Loucy (cell line): ENCODE data around the gene C16orf96.

Source experiments
- H2AFZ ChIP-seq: fragments of 200-600 bp; sonication (generic); 2 replicates; pipeline ENCODE4 v1.6.0; 2016; ENCODE audit warnings: antibody characterized with exemption, mild to moderate bottlenecking, low read length, moderate library complexity
- H3F3A ChIP-seq: fragments of 200-600 bp; 2 replicates; pipeline ENCODE4 v1.6.0; 2016; ENCODE audit warnings: antibody characterized with exemption, low read depth, mild to moderate bottlenecking
- H3K27me3 ChIP-seq: fragments of 200-600 bp; sonication (generic); 2 replicates; pipeline ENCODE4 v1.6.1; 2014; ENCODE audit warnings: low read length, mild to moderate bottlenecking; ENCODE audit not compliant: insufficient read depth, poor library complexity, severe bottlenecking
- H3K36me3 ChIP-seq: fragments of 200-600 bp; sonication (generic); 2 replicates; pipeline ENCODE4 v1.6.1; 2016; ENCODE audit warnings: low read length; ENCODE audit not compliant: insufficient read depth
- H3K4me1 ChIP-seq: fragments of 200-600 bp; sonication (generic); 2 replicates; pipeline ENCODE4 v1.5.1; 2014; ENCODE audit warnings: low read length, mild to moderate bottlenecking; ENCODE audit not compliant: insufficient read depth, poor library complexity, severe bottlenecking
- H3K4me2 ChIP-seq: fragments of 200-600 bp; sonication (generic); 2 replicates; pipeline ENCODE4 v1.6.0; 2014; ENCODE audit warnings: antibody characterized with exemption, low read length, low read depth, mild to moderate bottlenecking; ENCODE audit not compliant: poor library complexity, severe bottlenecking
- H3K4me3 ChIP-seq: fragments of 200-600 bp; sonication (generic); 2 replicates; pipeline ENCODE4 v1.5.1; 2014; ENCODE audit warnings: low read length, mild to moderate bottlenecking, mixed read lengths; ENCODE audit not compliant: poor library complexity, severe bottlenecking
- H3K79me2 ChIP-seq: fragments of 200-600 bp; sonication (generic); 2 replicates; pipeline ENCODE4 v1.6.1; 2014; ENCODE audit warnings: low read length; ENCODE audit not compliant: insufficient read depth
- H3K9ac ChIP-seq: fragments of 200-600 bp; sonication (generic); 2 replicates; pipeline ENCODE4 v1.6.0; 2014; ENCODE audit warnings: mild to moderate bottlenecking, low read depth, low read length, moderate library complexity; ENCODE audit not compliant: poor library complexity, severe bottlenecking
- H3K9me2 ChIP-seq: fragments of 200-600 bp; sonication (generic); replicated peaks from 2 replicates; pipeline ENCODE4 v1.6.1; 2016; ENCODE audit warnings: low read depth, low read length, mixed read lengths
- H3K9me3 ChIP-seq: fragments of 200-600 bp; sonication (generic); 2 replicates; pipeline ENCODE4 v1.6.1; 2014; ENCODE audit warnings: mild to moderate bottlenecking, antibody characterized with exemption, low read length, low read depth; ENCODE audit not compliant: insufficient read depth
- H4K20me1 ChIP-seq: fragments of 200-600 bp; sonication (generic); 2 replicates; pipeline ENCODE4 v1.6.0; 2014; ENCODE audit warnings: antibody characterized with exemption, low read length, mild to moderate bottlenecking; ENCODE audit not compliant: insufficient read depth, poor library complexity, severe bottlenecking
- EZH2phosphoT487 ChIP-seq: fragments of 200-600 bp; IDR thresholded peaks from 2 replicates; pipeline ENCODE4 v1.6.1; 2018; ENCODE audit warnings: antibody characterized with exemption, mild to moderate bottlenecking, moderate library complexity, borderline replicate concordance
- TF ChIP-seq, protein P1 (sequence below): fragments of 200-600 bp; sonication (generic); conservative IDR thresholded peaks from 2 replicates; pipeline ENCODE4 v1.5.1; 2014; ENCODE audit warnings: mild to moderate bottlenecking, antibody characterized with exemption, low read length

C16orf96 gene

GRCh38 chr16:4602331-4602730 lies 46.2 kb downstream of the C16orf96 start:
- H3F3A ChIP-seq: no peaks in the 10 kb centered on the region
- H3K4me1 ChIP-seq: no peaks in the 10 kb centered on the region
- TF ChIP-seq, protein P1, sequence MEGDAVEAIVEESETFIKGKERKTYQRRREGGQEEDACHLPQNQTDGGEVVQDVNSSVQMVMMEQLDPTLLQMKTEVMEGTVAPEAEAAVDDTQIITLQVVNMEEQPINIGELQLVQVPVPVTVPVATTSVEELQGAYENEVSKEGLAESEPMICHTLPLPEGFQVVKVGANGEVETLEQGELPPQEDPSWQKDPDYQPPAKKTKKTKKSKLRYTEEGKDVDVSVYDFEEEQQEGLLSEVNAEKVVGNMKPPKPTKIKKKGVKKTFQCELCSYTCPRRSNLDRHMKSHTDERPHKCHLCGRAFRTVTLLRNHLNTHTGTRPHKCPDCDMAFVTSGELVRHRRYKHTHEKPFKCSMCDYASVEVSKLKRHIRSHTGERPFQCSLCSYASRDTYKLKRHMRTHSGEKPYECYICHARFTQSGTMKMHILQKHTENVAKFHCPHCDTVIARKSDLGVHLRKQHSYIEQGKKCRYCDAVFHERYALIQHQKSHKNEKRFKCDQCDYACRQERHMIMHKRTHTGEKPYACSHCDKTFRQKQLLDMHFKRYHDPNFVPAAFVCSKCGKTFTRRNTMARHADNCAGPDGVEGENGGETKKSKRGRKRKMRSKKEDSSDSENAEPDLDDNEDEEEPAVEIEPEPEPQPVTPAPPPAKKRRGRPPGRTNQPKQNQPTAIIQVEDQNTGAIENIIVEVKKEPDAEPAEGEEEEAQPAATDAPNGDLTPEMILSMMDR: no peak
- TF ChIP-seq EZH2phosphoT487: no peak
- H4K20me1 ChIP-seq: no peaks in the 10 kb centered on the region
- no peak overlapping the region for H2AFZ ChIP-seq
- no peaks in the 10 kb centered on the region for H3K36me3 ChIP-seq
- no peaks in the 10 kb centered on the region for H3K27me3 ChIP-seq
- no peak overlapping the region for H3K4me3 ChIP-seq
- no peak overlapping the region for H3K4me2 ChIP-seq
- H3K9me3 ChIP-seq: no peaks in the 10 kb centered on the region
- H3K79me2 ChIP-seq: no peaks in the 10 kb centered on the region
- no peak overlapping the region for H3K9ac ChIP-seq
- H3K9me2 ChIP-seq: no peaks in the 10 kb centered on the region

DNA sequence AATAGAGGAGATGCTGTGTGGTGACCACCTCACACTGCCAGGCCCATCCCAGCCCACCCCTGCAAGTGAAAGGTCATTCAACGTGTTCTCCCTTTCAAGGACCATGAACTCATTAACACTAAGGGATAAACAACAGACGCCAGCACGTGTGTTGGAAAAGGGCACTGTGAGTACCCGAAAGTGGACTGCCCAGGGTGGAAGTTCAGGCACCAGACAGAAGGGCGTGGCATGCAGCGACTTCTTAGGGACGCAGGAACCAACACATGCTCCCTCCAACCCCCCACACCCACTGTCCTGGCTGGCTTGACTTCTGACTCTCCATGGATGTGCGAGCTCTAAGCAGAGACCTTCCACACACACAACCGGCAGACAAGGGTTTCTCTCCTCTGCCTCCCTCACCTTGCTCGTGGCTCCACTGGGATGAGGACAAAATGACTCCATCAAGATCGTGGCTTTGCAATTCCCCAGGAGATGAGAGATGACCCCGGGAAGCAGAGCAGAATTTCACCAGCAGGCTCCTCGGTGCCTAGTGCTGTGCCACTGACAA lies 47.6 kb downstream of the C16orf96 start:
- H4K20me1 ChIP-seq: no peaks in the 10 kb centered on the region
- TF ChIP-seq, protein P1: no peak
- no peak for TF ChIP-seq EZH2phosphoT487
- no peaks in the 10 kb centered on the region for H3K79me2 ChIP-seq
- no peak overlapping the region for H3K9ac ChIP-seq
- no peaks in the 10 kb centered on the region for H3K9me2 ChIP-seq
- no peak overlapping the region for H2AFZ ChIP-seq
- no peak overlapping the region for H3K4me3 ChIP-seq
- H3K9me3 ChIP-seq: no peaks in the 10 kb centered on the region
- H3K4me2 ChIP-seq: no peak overlapping the region
- no peaks in the 10 kb centered on the region for H3K4me1 ChIP-seq
- no peaks in the 10 kb centered on the region for H3K27me3 ChIP-seq
- no peaks in the 10 kb centered on the region for H3F3A ChIP-seq
- H3K36me3 ChIP-seq: no peaks in the 10 kb centered on the region

- Histone ChIP-seq H3K9ac (no peak overlapping the region), H3K9me2 (no peaks in the 10 kb centered on the region), H3F3A (no peaks in the 10 kb centered on the region), H3K27me3 (no peaks in the 10 kb centered on the region), H3K4me3 (no peak overlapping the region), H3K9me3 (no peaks in the 10 kb centered on the region), H3K4me1 (no peaks in the 10 kb centered on the region), H2AFZ (no peak overlapping the region), H4K20me1 (no peaks in the 10 kb centered on the region), H3K79me2 (no peaks in the 10 kb centered on the region), H3K4me2 (no peak overlapping the region), H3K36me3 (no peaks in the 10 kb centered on the region)
- no peak for TF ChIP-seq EZH2phosphoT487
- TF ChIP-seq, protein P1: no peak
Observed at GRCh38 chr16:4604401-4604800, 48.3 kb downstream of the C16orf96 start.
